ENCODE measurements around the gene ZNF552.

- TF ChIP-seq CHD2 (IDR thresholded peaks at IDR 0.05; ENCODE audit: low read length): no peak
- TF ChIP-seq CTCF (IDR thresholded peaks at IDR 0.05; ENCODE audit: control extremely low read depth in 1 of 3, insufficient read depth in 1 of 3, low read depth in 1 of 3, low read length in 3 of 3): no peak
These were observed 10.8 kb upstream of the ZNF552 start for GRCh38 chr19:57825511-57825910.
